ENCODE measurements around the gene C9orf72.

The C9orf72 gene

GRCh38 chr9:27497883-27498417 lies 75.3 kb downstream of the C9orf72 start:
- no peak for DNase-seq (ENCODE audit: low read depth)
- H3K4me3 ChIP-seq (ENCODE audit: low read depth, low read length): no peak overlapping the region
- no peak for TF ChIP-seq CTCF (IDR thresholded peaks at IDR 0.05; ENCODE audit: low read depth, low read length, missing control alignments)

Data from GM12864 (cell line).